Measurements from ENCODE around the gene ATP1A1. TPM values are rescaled to one million over a fixed set of nuclear protein-coding genes. Genes with fewer than 3 reads are reported as not detected.
A peak's percentile ranks its signal among the peaks of the same experiment; 100 is the strongest.

Gene ATP1A1
- total and polyA plus RNA-seq, 9 of the 15 experiments (the other 6 are each of a cell fraction or from before 2014, with no cell fraction given) = 99.3 to 513 (median 234) TPM

DNA sequence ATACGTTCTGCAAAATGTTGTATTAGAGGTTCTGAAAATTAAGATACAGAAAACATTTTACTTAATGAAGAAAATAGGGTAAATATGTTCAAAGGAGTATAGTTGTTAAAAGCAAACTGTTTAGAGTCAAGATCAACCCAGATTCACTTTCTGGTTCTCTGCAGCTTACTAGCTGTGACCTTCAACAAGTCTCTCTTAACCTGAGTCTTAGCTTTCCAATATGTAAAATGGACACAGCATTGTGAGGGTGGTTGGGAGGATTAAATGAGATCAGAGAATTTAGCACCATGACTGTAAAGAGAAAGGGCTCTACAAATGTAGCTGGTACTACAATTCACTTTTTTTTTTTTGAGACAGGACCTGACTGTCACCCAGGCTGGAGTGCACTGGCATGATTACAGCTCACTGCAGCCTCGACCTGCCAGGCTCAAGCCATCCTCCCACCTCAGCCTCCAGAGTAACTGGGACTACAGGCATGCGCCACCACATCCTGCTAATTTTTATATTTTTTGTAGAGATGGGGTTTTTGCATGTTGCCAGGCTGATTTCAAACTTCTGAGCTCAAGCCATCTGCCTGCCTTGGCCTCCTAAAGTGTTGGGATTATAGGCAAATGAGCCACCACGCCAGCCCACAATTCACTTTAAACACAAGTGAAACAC lies 43.9 kb downstream of the ATP1A1 start:
- H3K4me1 ChIP-seq (replicated peaks in 1 of 2; ENCODE audit: control insufficient read depth in 2 of 2, insufficient read depth in 2 of 2, low read length in 2 of 2) = peaks cover 49 to 82% of the 10 kb centered on the region in 2 experiments
- no peaks in the 10 kb centered on the region for H3K36me3 ChIP-seq (ENCODE audit: control insufficient read depth, insufficient read depth, low read length)
- in situ Hi-C loops (cut with MboI) = no loop called here
- POLR2A ChIA-PET = interaction anchor here (0.6 to 1.8 kb wide), 11 partner anchors 9 to 306 kb away, joined by 3 to 7 read pairs (median 3); partner anchors contain the start of gene MAB21L3
- H3K9me1 ChIP-seq (ENCODE audit: control insufficient read depth, insufficient read depth, low read length) = no peaks in the 10 kb centered on the region
- H3K9me3 ChIP-seq (replicated peaks; ENCODE audit: control insufficient read depth, insufficient read depth, low read depth, low read length) = no peaks in the 10 kb centered on the region
- intact Hi-C loops (cut with micrococcal nuclease) = loop anchor here (5.0 kb wide), 2 partner anchors 60 to 265 kb away; no protein-coding TSS in a partner anchor
- FAIRE-seq = no peak
- no peak for DNase-seq (ENCODE audit: extremely low read depth in 1 of 4, low spot score in 3 of 4)
- H3K4me2 ChIP-seq (ENCODE audit: insufficient read depth, low read length) = peak overlapping the region; percentile 95
- 74% methylated on average over 4 of the region's 4 CpGs for WGBS (ENCODE audit: insufficient coverage, low coverage, missing lambda C conversion rate)
- H2AFZ ChIP-seq (ENCODE audit: low read depth, low read length) = no peak overlapping the region; the same call in 1 of the 2 replicates
- H3K79me2 ChIP-seq (ENCODE audit: control insufficient read depth, insufficient read depth, low read length) = peaks cover 10% of the 10 kb centered on the region; the same call in 2 of the 3 replicates
- H3K27me3 ChIP-seq (ENCODE audit: control insufficient read depth in 2 of 2, insufficient read depth in 2 of 2, low read length in 2 of 2) = no peaks in the 10 kb centered on the region
- TF ChIP-seq RBM25 (IDR thresholded peaks at IDR 0.05; ENCODE audit: low read depth, low read length, severe bottlenecking) (peak; percentile 82), TAF7 (tag; IDR thresholded peaks at IDR 0.05) (no peak), NCOR1 (IDR thresholded peaks at IDR 0.05) (peak; percentile 17; the same call in 1 of the 2 replicates), KDM1A (IDR thresholded peaks at IDR 0.05) (peak; percentile 41 to 46; a peak in 2 of 4 replicates), HDAC3 (IDR thresholded peaks at IDR 0.05; ENCODE audit: borderline replicate concordance, partially characterized antibody) (no peak), BCOR (IDR thresholded peaks at IDR 0.05) (peak; percentile 78), ESRRA (IDR thresholded peaks at IDR 0.05; ENCODE audit: borderline replicate concordance, low read depth) (peak; percentile 92), GATAD2B (IDR thresholded peaks at IDR 0.05; ENCODE audit: borderline replicate concordance) (0 out of 2 replicates have a peak, but pooled peaks have one; percentile 44), MED1 (CRISPR knock-in tag; IDR thresholded peaks at IDR 0.05; ENCODE audit: borderline replicate concordance) (no peak), POLR3G (IDR thresholded peaks at IDR 0.05; ENCODE audit: extremely low read depth, insufficient read length, insufficient replicate concordance) (no peak), TRIM24 (IDR thresholded peaks at IDR 0.05) (no peak)
- TF ChIP-seq, protein P1, sequence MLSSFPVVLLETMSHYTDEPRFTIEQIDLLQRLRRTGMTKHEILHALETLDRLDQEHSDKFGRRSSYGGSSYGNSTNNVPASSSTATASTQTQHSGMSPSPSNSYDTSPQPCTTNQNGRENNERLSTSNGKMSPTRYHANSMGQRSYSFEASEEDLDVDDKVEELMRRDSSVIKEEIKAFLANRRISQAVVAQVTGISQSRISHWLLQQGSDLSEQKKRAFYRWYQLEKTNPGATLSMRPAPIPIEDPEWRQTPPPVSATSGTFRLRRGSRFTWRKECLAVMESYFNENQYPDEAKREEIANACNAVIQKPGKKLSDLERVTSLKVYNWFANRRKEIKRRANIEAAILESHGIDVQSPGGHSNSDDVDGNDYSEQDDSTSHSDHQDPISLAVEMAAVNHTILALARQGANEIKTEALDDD (IDR thresholded peaks at IDR 0.05) = peak; percentile 51; the same call in 1 of the 2 replicates
- TF ChIP-seq, protein P2, sequence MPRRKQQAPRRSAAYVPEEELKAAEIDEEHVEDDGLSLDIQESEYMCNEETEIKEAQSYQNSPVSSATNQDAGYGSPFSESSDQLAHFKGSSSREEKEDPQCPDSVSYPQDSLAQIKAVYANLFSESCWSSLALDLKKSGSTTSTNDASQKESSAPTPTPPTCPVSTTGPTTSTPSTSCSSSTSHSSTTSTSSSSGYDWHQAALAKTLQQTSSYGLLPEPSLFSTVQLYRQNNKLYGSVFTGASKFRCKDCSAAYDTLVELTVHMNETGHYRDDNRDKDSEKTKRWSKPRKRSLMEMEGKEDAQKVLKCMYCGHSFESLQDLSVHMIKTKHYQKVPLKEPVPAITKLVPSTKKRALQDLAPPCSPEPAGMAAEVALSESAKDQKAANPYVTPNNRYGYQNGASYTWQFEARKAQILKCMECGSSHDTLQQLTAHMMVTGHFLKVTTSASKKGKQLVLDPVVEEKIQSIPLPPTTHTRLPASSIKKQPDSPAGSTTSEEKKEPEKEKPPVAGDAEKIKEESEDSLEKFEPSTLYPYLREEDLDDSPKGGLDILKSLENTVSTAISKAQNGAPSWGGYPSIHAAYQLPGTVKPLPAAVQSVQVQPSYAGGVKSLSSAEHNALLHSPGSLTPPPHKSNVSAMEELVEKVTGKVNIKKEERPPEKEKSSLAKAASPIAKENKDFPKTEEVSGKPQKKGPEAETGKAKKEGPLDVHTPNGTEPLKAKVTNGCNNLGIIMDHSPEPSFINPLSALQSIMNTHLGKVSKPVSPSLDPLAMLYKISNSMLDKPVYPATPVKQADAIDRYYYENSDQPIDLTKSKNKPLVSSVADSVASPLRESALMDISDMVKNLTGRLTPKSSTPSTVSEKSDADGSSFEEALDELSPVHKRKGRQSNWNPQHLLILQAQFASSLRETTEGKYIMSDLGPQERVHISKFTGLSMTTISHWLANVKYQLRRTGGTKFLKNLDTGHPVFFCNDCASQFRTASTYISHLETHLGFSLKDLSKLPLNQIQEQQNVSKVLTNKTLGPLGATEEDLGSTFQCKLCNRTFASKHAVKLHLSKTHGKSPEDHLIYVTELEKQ (CRISPR knock-in tag; IDR thresholded peaks at IDR 0.05) = no peak
- H3K9ac ChIP-seq (ENCODE audit: insufficient read depth in 1 of 2, low read depth in 2 of 2, low read length in 2 of 2) = peak overlapping the region in 1 of 2 experiments; percentile 83; a peak in 2 of 4 replicates
- H3K27ac ChIP-seq (ENCODE audit: extremely low read depth, low read depth, low read length) = peak overlapping the region; percentile 78
- CTCF ChIA-PET (ENCODE audit: low intra/inter-chr PET ratio) = interaction anchor here (1.1 kb wide), 1 partner anchor 43 kb away, joined by 3 read pairs; no protein-coding TSS in a partner anchor
- BruUV-seq (replicated peaks) = no TSS peak
- no peaks in the 10 kb centered on the region for H4K20me1 ChIP-seq (replicated peaks; ENCODE audit: control insufficient read depth, insufficient read depth, low read length)
- ATAC-seq = no peak
- peak overlapping the region; percentile 57; the same call in 1 of the 2 replicates for H3K4me3 ChIP-seq
